Keratinocyte (primary cell): ENCODE measurements around the gene PCCA. TPM values are rescaled to one million over a fixed set of nuclear protein-coding genes. Genes with fewer than 3 reads are reported as not detected.

Source experiments
- DNase-seq: peaks from one replicate; pipeline ENCODE4 v3.0.0-alpha.2; 2011; ENCODE audit warnings: low read depth, missing footprints, low spot score
- FAIRE-seq: peaks from 2 replicates; lab custom pipeline; 2011; peaks lifted over from hg19 to GRCh38; lab: Jason Lieb, UNC
- H2AFZ ChIP-seq: 2 replicates; pipeline ENCODE4 v1.6.0; 2012; ENCODE audit warnings: low read length, control low read depth, inconsistent platforms; ENCODE audit not compliant: control insufficient read depth
- H3K27ac ChIP-seq: 2 replicates; pipeline ENCODE4 v1.5.1; 2011; ENCODE audit warnings: low read length; ENCODE audit not compliant: control insufficient read depth, insufficient read depth
- H3K27me3 ChIP-seq: 3 replicates; pipeline ENCODE4 v1.6.0; 2011; ENCODE audit warnings: low read length; ENCODE audit not compliant: control insufficient read depth, insufficient read depth; ENCODE audit errors: extremely low read depth
- H3K36me3 ChIP-seq, 2 experiments: 2 replicates in 1 of 2; 3 replicates in 1 of 2; pipeline ENCODE4 v1.5.1; 2011; ENCODE audit warnings: low read length in 2 of 2, mild to moderate bottlenecking in 1 of 2; ENCODE audit not compliant: control insufficient read depth in 2 of 2, insufficient read depth in 2 of 2; ENCODE audit errors: extremely low read depth in 1 of 2
- H3K4me1 ChIP-seq: 3 replicates; pipeline ENCODE4 v1.5.1; 2011; ENCODE audit warnings: low read length; ENCODE audit not compliant: control insufficient read depth, insufficient read depth; ENCODE audit errors: extremely low read depth
- H3K4me2 ChIP-seq: 3 replicates; pipeline ENCODE4 v1.6.0; 2011; ENCODE audit warnings: low read depth, low read length; ENCODE audit not compliant: control insufficient read depth, insufficient read depth; ENCODE audit errors: extremely low read depth
- H3K4me3 ChIP-seq, 3 experiments: fragments of 200-600 bp in 1 of 3; sonication (generic) in 1 of 3; 2 replicates in 2 of 3; 3 replicates in 1 of 3; pipeline ENCODE4 v1.5.1; 2011 to 2016; ENCODE audit warnings: low read length in 3 of 3, mild to moderate bottlenecking in 3 of 3, control low read depth in 2 of 3, inconsistent platforms in 1 of 3, low read depth in 1 of 3, mixed read lengths in 1 of 3, mixed run types in 1 of 3, moderate library complexity in 1 of 3; ENCODE audit not compliant: control insufficient read depth in 2 of 3, insufficient read depth in 2 of 3; ENCODE audit errors: extremely low read depth in 1 of 3
- H3K79me2 ChIP-seq: 2 replicates; pipeline ENCODE4 v1.6.0; 2012; ENCODE audit warnings: low read length; ENCODE audit not compliant: control insufficient read depth, insufficient read depth
- H3K9ac ChIP-seq: 3 replicates; pipeline ENCODE4 v1.6.0; 2011; ENCODE audit warnings: low read length; ENCODE audit not compliant: control insufficient read depth, insufficient read depth; ENCODE audit errors: extremely low read depth
- H3K9me1 ChIP-seq: 3 replicates; pipeline ENCODE4 v1.6.0; 2011; ENCODE audit warnings: low read length; ENCODE audit not compliant: control insufficient read depth, insufficient read depth; ENCODE audit errors: extremely low read depth
- H3K9me3 ChIP-seq: 2 replicates; pipeline ENCODE4 v1.5.1; 2012; ENCODE audit warnings: low read depth, low read length; ENCODE audit not compliant: control insufficient read depth
- H4K20me1 ChIP-seq: 3 replicates; pipeline ENCODE4 v1.6.0; 2011; ENCODE audit warnings: low read length; ENCODE audit not compliant: control insufficient read depth, insufficient read depth; ENCODE audit errors: extremely low read depth
- CTCF ChIP-seq, 3 experiments: IDR thresholded peaks in 1 of 3; conservative IDR thresholded peaks in 1 of 3; optimal IDR thresholded peaks in 1 of 3; 2 replicates in 2 of 3; 3 replicates in 1 of 3; pipeline versions ENCODE3 to v1.5.1; 2011; ENCODE audit warnings: low read length in 3 of 3, mild to moderate bottlenecking in 3 of 3, moderate library complexity in 2 of 3, control low read depth in 1 of 3, inconsistent platforms in 1 of 3; ENCODE audit not compliant: insufficient read depth in 2 of 3; ENCODE audit errors: extremely low read depth in 1 of 3
- EZH2 ChIP-seq: IDR thresholded peaks from one replicate; pipeline ENCODE4 v1.6.1; 2012; ENCODE audit warnings: inconsistent platforms, mild to moderate bottlenecking, low read length, moderate library complexity
- dilution Hi-C: fragments of 300-500 bp; cut with MboI; formaldehyde crosslinking; loops from one replicate; pipeline ENCODE4 v1.7.0; 2020; ENCODE audit warnings: low sequenced_read_pairs; ENCODE audit not compliant: extremely low pct_ligation_motif_present
- polyA plus RNA-seq, 5 experiments: library from polyadenylated mRNA; depleted of rRNA in 3 of 5; stranded (reverse) in 3 of 5; stranded (forward) in 1 of 5; unstranded in 1 of 5; fragments of >200 nt; gene quantifications; 1 replicate in 1 of 5; 2 replicates in 3 of 5; 3 replicates in 1 of 5; pipeline versions ENCODE4 v1.2.1 to v1.2.3, GENCODE V29; 2011 to 2012; ENCODE audit warnings: missing spikeins in 2 of 5, low read depth in 1 of 5, low replicate concordance in 1 of 5

PCCA gene
- polyA plus RNA-seq, 1 donor (not counting 4 experiments of a cell fraction or from before 2014, with no cell fraction given) = 8.1 TPM

GRCh38 chr13:100510208-100510957 lies 421.5 kb downstream of the PCCA start:
- DNase-seq (no peak), FAIRE-seq (no peak)
- Histone ChIP-seq H3K27me3 (no peaks in the 10 kb centered on the region), H3K9me3 (no peaks in the 10 kb centered on the region), H3K4me1 (no peaks in the 10 kb centered on the region), H3K9ac (no peak overlapping the region), H3K4me3 (no peak overlapping the region), H2AFZ (no peak overlapping the region), H4K20me1 (no peaks in the 10 kb centered on the region), H3K79me2 (no peaks in the 10 kb centered on the region), H3K36me3 (peaks cover 0 to under 1% of the 10 kb centered on the region in 2 experiments), H3K9me1 (no peaks in the 10 kb centered on the region), H3K4me2 (no peak overlapping the region), H3K27ac (no peak overlapping the region)
- dilution Hi-C loops = no loop called here
- TF ChIP-seq EZH2 = no peak
- no peak for TF ChIP-seq CTCF (optimal IDR thresholded peaks at IDR 0.05 in 1 of 3, IDR thresholded peaks at IDR 0.05 in 1 of 3, conservative IDR thresholded peaks at IDR 0.05 in 1 of 3; ENCODE audit: extremely low read depth in 1 of 3, insufficient read depth in 2 of 3, low read length in 3 of 3)

GRCh38 chr13:100511466-100511865 lies 422.6 kb downstream of the PCCA start:
- dilution Hi-C loops = no loop called here
- no peak overlapping the region for H3K4me3 ChIP-seq
- peaks cover 0 to 3% of the 10 kb centered on the region in 2 experiments for H3K36me3 ChIP-seq
- no peak overlapping the region for H3K9ac ChIP-seq
- no peaks in the 10 kb centered on the region for H3K4me1 ChIP-seq
- FAIRE-seq (no peak), DNase-seq (no peak)
- H4K20me1 ChIP-seq = no peaks in the 10 kb centered on the region
- H3K4me2 ChIP-seq = no peak overlapping the region
- H3K79me2 ChIP-seq = no peaks in the 10 kb centered on the region
- H2AFZ ChIP-seq = no peak overlapping the region
- no peaks in the 10 kb centered on the region for H3K9me1 ChIP-seq
- TF ChIP-seq CTCF (optimal IDR thresholded peaks at IDR 0.05 in 1 of 3, IDR thresholded peaks at IDR 0.05 in 1 of 3, conservative IDR thresholded peaks at IDR 0.05 in 1 of 3; ENCODE audit: extremely low read depth in 1 of 3, insufficient read depth in 2 of 3, low read length in 3 of 3) = no peak
- TF ChIP-seq EZH2 = no peak
- H3K27ac ChIP-seq = no peak overlapping the region
- H3K27me3 ChIP-seq = no peaks in the 10 kb centered on the region
- no peaks in the 10 kb centered on the region for H3K9me3 ChIP-seq
